ENCODE results near the gene MOCS2.
A peak's percentile ranks its signal among the peaks of the same experiment; 100 is the strongest.

MOCS2 gene

DNA sequence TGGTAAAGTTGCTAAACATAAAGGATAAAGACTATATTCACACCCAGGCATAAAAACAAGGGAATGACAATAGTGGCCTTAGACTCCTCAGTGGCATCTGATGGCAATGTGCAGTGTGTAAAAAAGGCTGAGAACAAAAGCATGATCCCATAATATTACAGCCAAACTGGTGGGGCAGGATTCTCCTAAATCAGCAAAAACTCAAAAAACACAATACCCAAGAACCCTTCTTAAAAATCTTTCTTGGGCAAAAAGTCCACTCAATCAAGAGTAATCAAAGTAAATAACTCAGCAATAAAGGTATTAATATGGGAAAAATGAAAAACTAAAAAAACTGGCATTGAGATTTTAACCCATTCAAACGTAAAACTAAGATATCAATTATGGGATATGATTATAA is 1.6 kb upstream of the MOCS2 start:
- TF ChIP-seq, protein P1, sequence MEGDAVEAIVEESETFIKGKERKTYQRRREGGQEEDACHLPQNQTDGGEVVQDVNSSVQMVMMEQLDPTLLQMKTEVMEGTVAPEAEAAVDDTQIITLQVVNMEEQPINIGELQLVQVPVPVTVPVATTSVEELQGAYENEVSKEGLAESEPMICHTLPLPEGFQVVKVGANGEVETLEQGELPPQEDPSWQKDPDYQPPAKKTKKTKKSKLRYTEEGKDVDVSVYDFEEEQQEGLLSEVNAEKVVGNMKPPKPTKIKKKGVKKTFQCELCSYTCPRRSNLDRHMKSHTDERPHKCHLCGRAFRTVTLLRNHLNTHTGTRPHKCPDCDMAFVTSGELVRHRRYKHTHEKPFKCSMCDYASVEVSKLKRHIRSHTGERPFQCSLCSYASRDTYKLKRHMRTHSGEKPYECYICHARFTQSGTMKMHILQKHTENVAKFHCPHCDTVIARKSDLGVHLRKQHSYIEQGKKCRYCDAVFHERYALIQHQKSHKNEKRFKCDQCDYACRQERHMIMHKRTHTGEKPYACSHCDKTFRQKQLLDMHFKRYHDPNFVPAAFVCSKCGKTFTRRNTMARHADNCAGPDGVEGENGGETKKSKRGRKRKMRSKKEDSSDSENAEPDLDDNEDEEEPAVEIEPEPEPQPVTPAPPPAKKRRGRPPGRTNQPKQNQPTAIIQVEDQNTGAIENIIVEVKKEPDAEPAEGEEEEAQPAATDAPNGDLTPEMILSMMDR (IDR thresholded peaks at IDR 0.05; ENCODE audit: low read depth, low read length), result no peak
- no peak overlapping the region for H3K4me3 ChIP-seq (ENCODE audit: low read depth, low read length)

GRCh38 chr5:53110156-53110555 is 599 bp upstream of the MOCS2 start:
- peak overlapping the region; percentile 68 for H3K4me3 ChIP-seq (ENCODE audit: low read depth, low read length)
- TF ChIP-seq, protein P1 (IDR thresholded peaks at IDR 0.05; ENCODE audit: low read depth, low read length), result no peak

DNA sequence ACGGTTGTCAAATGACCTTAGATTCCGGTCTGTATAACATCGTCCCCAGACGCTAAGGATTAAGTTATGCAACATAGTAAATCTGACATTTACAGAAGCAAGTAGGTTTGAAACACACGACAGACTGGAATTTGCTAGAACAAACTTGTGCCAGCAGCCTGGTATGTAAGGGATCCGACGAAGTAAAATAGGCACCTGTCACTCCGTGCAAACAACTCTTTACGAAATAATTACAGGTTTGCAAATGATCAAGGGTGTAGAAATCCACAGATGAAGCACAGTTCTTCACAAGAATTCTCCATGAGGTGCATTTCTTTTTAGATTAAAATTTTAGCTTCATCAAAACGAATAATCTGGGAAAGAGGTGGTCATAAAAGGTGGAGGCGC is 508 bp downstream of the MOCS2 start:
- TF ChIP-seq, protein P1 (IDR thresholded peaks at IDR 0.05; ENCODE audit: low read depth, low read length), result no peak
- peak overlapping the region; percentile 68 for H3K4me3 ChIP-seq (ENCODE audit: low read depth, low read length)

DNA sequence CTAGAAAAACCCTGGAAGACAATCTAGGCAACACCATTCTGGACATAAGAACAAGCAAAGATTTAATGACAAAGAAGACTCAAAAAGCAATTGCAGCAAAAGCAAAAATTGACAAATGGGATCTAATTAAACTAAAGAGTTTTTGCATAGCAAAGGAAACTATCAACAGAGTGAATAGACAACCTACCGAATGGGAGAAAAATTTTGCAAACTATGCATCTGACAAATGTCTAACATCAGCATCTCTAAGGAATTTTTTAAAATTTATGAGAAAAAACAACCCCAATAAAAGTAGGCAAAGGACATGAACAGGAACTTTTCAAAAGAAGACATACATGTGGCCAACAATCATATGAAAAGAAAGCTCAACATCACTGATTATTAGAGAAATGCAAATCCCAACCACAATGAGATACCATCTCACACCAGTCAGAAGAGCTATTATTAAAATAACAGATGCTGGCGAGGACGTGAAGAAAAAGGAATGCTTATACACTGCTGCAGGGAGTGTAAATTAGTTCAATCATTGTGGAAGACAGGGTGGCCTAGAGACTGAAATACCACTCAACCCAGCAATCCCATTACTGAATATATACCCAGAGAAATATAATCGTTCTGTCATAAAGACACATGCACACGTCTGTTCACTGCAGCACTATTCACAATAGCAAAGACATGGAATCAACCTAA is 3.8 kb downstream of the MOCS2 start:
- H3K4me3 ChIP-seq (ENCODE audit: low read depth, low read length), result no peak overlapping the region
- TF ChIP-seq, protein P1 (IDR thresholded peaks at IDR 0.05; ENCODE audit: low read depth, low read length), result no peak

- no peak overlapping the region for H3K4me3 ChIP-seq (ENCODE audit: low read depth, low read length)
- TF ChIP-seq, protein P1 (IDR thresholded peaks at IDR 0.05; ENCODE audit: low read depth, low read length), result no peak
Measured at GRCh38 chr5:53100606-53101005, 9.0 kb downstream of the MOCS2 start.

DNA sequence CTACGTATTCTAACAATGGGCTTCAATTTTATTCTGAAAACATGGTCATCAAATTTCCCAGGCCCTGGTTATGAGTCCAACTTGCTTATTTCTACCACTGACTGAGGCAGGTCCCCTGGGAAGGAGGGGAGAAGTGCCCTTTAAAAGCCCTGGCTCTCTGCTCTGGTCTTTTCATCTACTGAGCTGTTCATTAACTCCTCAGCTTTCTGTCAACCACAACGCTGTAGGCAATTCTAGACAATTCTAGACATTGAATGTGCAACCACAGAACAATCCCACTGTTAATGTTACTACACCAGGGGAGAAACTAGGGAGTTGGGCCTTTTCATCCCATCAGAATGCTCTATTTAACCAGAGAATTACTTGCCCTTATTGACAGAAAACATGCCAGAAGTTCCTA is 10.0 kb downstream of the MOCS2 start:
- H3K4me3 ChIP-seq (ENCODE audit: low read depth, low read length), result no peak overlapping the region
- TF ChIP-seq, protein P1 (IDR thresholded peaks at IDR 0.05; ENCODE audit: low read depth, low read length), result no peak

DNA sequence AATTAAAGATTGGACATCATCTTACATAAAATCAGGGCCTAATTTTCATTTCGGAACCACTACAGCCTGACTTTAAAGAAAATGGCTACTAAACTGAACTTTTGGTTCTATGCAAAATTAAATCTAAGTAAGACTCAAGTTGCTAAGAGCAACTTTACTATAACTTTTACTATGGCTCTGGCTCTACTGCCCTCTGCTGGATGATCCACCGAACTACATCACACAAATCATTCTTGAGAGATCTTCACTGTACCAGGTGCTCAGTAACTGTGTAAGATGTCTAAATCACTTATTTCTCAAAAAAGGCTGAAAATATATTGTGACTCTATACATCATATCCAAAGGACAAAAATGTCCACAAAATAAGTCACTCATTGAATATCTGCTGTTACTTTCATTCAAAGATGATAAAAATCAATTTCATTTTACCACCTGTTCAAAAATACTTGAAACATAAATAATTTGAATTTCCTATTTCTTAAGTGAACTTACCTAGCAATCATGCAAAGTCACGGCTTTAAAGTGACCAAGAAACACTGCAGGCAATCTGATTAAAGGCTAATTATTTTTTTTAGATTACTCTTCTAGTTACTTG is 13.5 kb downstream of the MOCS2 start:
- no peak overlapping the region for H3K4me3 ChIP-seq (ENCODE audit: low read depth, low read length)
- TF ChIP-seq, protein P1 (IDR thresholded peaks at IDR 0.05; ENCODE audit: low read depth, low read length), result peak; percentile 61

Data from WI38 (cell line).